IMR-90 (cell line): ENCODE results near the gene PDHA2. TPM values are rescaled to one million over a fixed set of nuclear protein-coding genes. Genes with fewer than 3 reads are reported as not detected.
"Not testable (repeated sequence)": the region's sequence is repeated elsewhere in the genome, so short reads cannot be mapped to it uniquely, and the experiment has no call there.

Source experiments
- ATAC-seq: fragments of 200-7000 bp; cut with Tn5 transposase; 2 replicates; pipeline ENCODE4 v1.9.1; 2020; ENCODE audit warnings: low read depth, mild to moderate bottlenecking, moderate library complexity
- BruUV-seq: library from RNA; stranded (reverse); fragments of 400-500 nt; replicated peaks from 2 replicates; lab custom pipeline; 2021; lab: Mats Ljungman, UMichigan
- CTCF ChIA-PET: fragments of 300-600 bp; formaldehyde crosslinking; extraction: SDS; loops from one replicate; lab custom pipeline; 2021; ENCODE audit warnings: antibody characterized with exemption; lab: Yijun Ruan, JAX
- POLR2A ChIA-PET: fragments of 300-600 bp; sonication (Branson Sonifier 250); formaldehyde crosslinking; loops from one replicate; lab custom pipeline; 2022; ENCODE audit warnings: antibody characterized with exemption; ENCODE audit not compliant: unreplicated experiment; lab: Charles Lee
- DNase-seq: peaks from one replicate; pipeline ENCODE4 v3.0.0; 2013
- H2AFZ ChIP-seq: replicated peaks from 2 replicates; pipeline ENCODE3; 2013; ENCODE audit warnings: low read length, mild to moderate bottlenecking; ENCODE audit not compliant: poor library complexity
- H2AK5ac ChIP-seq: 2 replicates; pipeline ENCODE4 v1.6.1; 2013; ENCODE audit warnings: low read depth, low read length, inconsistent platforms
- H2AK9ac ChIP-seq: replicated peaks from 2 replicates; pipeline ENCODE3; 2013; ENCODE audit warnings: mild to moderate bottlenecking, low read depth, low read length, moderate library complexity; ENCODE audit not compliant: poor library complexity
- H2BK120ac ChIP-seq: 2 replicates; pipeline ENCODE4 v1.6.1; 2013; ENCODE audit warnings: low read depth, low read length, inconsistent platforms
- H2BK15ac ChIP-seq: 3 replicates; pipeline ENCODE4 v1.6.1; 2013; ENCODE audit warnings: low read depth, low read length, inconsistent platforms
- H2BK20ac ChIP-seq: 2 replicates; pipeline ENCODE4 v1.6.1; 2013; ENCODE audit warnings: low read depth, mild to moderate bottlenecking, inconsistent platforms, low read length, moderate library complexity
- H2BK5ac ChIP-seq: 2 replicates; pipeline ENCODE4 v1.6.1; 2013; ENCODE audit warnings: mild to moderate bottlenecking, low read depth, low read length, inconsistent platforms; ENCODE audit not compliant: poor library complexity, severe bottlenecking
- H3K14ac ChIP-seq: replicated peaks from 2 replicates; pipeline ENCODE4 v1.6.1; 2013; ENCODE audit warnings: low read depth, low read length, inconsistent platforms
- H3K18ac ChIP-seq: 2 replicates; pipeline ENCODE4 v1.6.1; 2013; ENCODE audit warnings: low read depth, low read length, control low read depth
- H3K23ac ChIP-seq: 2 replicates; pipeline ENCODE4 v1.6.1; 2013; ENCODE audit warnings: low read depth, low read length, inconsistent platforms
- H3K27ac ChIP-seq: 2 replicates; pipeline ENCODE4 v1.5.1; 2013; ENCODE audit warnings: mild to moderate bottlenecking, control low read depth, low read length; ENCODE audit not compliant: insufficient read depth
- H3K27me3 ChIP-seq: 2 replicates; pipeline ENCODE4 v1.6.1; 2013; ENCODE audit warnings: low read length; ENCODE audit not compliant: control insufficient read depth, insufficient read depth
- H3K36me3 ChIP-seq: 2 replicates; pipeline ENCODE4 v1.6.1; 2013; ENCODE audit warnings: low read length, mixed read lengths; ENCODE audit not compliant: control insufficient read depth, insufficient read depth
- H3K4ac ChIP-seq: 2 replicates; pipeline ENCODE4 v1.6.1; 2013; ENCODE audit warnings: low read depth, low read length, inconsistent platforms
- H3K4me1 ChIP-seq: 2 replicates; pipeline ENCODE4 v1.6.1; 2013; ENCODE audit warnings: low read length, mixed read lengths; ENCODE audit not compliant: control insufficient read depth, insufficient read depth
- H3K4me2 ChIP-seq: 2 replicates; pipeline ENCODE4 v1.6.1; 2013; ENCODE audit warnings: low read depth, mild to moderate bottlenecking, control low read depth, low read length, moderate library complexity
- H3K4me3 ChIP-seq: 2 replicates; pipeline ENCODE4 v1.5.1; 2013; ENCODE audit warnings: low read depth, mild to moderate bottlenecking, control low read depth, low read length, moderate library complexity; ENCODE audit not compliant: insufficient read depth
- H3K56ac ChIP-seq: 2 replicates; pipeline ENCODE4 v1.6.1; 2013; ENCODE audit warnings: low read length, inconsistent platforms; ENCODE audit not compliant: insufficient read depth; ENCODE audit errors: extremely low read depth
- H3K79me1 ChIP-seq, 2 experiments: 2 replicates each; pipeline ENCODE4 v1.6.1; 2013; ENCODE audit warnings: low read length in 2 of 2, inconsistent platforms in 1 of 2, low read depth in 1 of 2
- H3K9ac ChIP-seq: 2 replicates; pipeline ENCODE4 v1.6.1; 2013; ENCODE audit warnings: low read depth, low read length, control low read depth
- H3K9me1 ChIP-seq: 2 replicates; pipeline ENCODE4 v1.6.1; 2013; ENCODE audit warnings: low read length, inconsistent platforms; ENCODE audit not compliant: insufficient read depth
- H3K9me3 ChIP-seq: 2 replicates; pipeline ENCODE4 v1.6.1; 2013; ENCODE audit warnings: low read length; ENCODE audit not compliant: control insufficient read depth, insufficient read depth
- H4K20me1 ChIP-seq: 2 replicates; pipeline ENCODE4 v1.6.1; 2013; ENCODE audit warnings: low read length, inconsistent platforms; ENCODE audit not compliant: insufficient read depth
- H4K5ac ChIP-seq: 2 replicates; pipeline ENCODE4 v1.6.1; 2013; ENCODE audit warnings: mild to moderate bottlenecking, low read depth, low read length, control low read depth
- H4K8ac ChIP-seq, 2 experiments: 2 replicates each; pipeline ENCODE4 v1.6.1; 2013; ENCODE audit warnings: low read depth in 2 of 2, low read length in 2 of 2, control low read depth in 1 of 2, inconsistent platforms in 1 of 2
- H4K91ac ChIP-seq: 2 replicates; pipeline ENCODE4 v1.6.1; 2013; ENCODE audit warnings: low read depth, low read length, inconsistent platforms; ENCODE audit not compliant: insufficient read depth
- CEBPB ChIP-seq: IDR thresholded peaks from 2 replicates; pipeline ENCODE4 v1.6.1; 2012; ENCODE audit warnings: low read depth, low read length, improper control_type of control experiment
- NFE2L2 ChIP-seq: fragments of 150-350 bp; IDR thresholded peaks from 2 replicates; pipeline ENCODE4 v1.6.1; 2016; ENCODE audit warnings: low read depth, mild to moderate bottlenecking, low read length
- POLR2A ChIP-seq: IDR thresholded peaks from 2 replicates; pipeline ENCODE4 v1.6.1; 2012; ENCODE audit warnings: mild to moderate bottlenecking, low read depth, low read length
- RFX5 ChIP-seq: IDR thresholded peaks from 2 replicates; pipeline ENCODE4 v1.8.0; 2012; ENCODE audit warnings: low read depth, mild to moderate bottlenecking, low read length, moderate library complexity
- USF2 ChIP-seq: fragments of 150-350 bp; IDR thresholded peaks from 2 replicates; pipeline ENCODE4 v1.6.1; 2017; ENCODE audit warnings: mild to moderate bottlenecking, antibody characterized with exemption, low read length, low read depth
- WGBS, 2 experiments: methylation state at CpG; one replicate each; pipeline versions ENCODE4 v1.1.5 to v1.1.7; 2013; ENCODE audit warnings: missing lambda C conversion rate in 2 of 2; ENCODE audit not compliant: insufficient read length in 1 of 2; ENCODE audit errors: extremely low coverage in 2 of 2; 5-methylcytosine and 5-hydroxymethylcytosine counted together
- dilution Hi-C: fragments of 300-500 bp; cut with HindIII; formaldehyde crosslinking; loops from one replicate; pipeline ENCODE4 v1.14.3; 2018; ENCODE audit warnings: low sequenced_read_pairs; ENCODE audit not compliant: unreplicated experiment
- in situ Hi-C: fragments of 300-500 bp; cut with MboI; formaldehyde crosslinking; loops from 3 replicates; pipeline ENCODE4 v1.14.3; 2019; ENCODE audit warnings: low sequenced_read_pairs, inconsistent platforms, mixed read lengths
- intact Hi-C: fragments of 100-400 bp; cut with micrococcal nuclease; formaldehyde crosslinking; loops from 2 replicates; pipeline ENCODE4 v1.10.0; 2022
- polyA plus RNA-seq, 3 experiments: library from polyadenylated mRNA; depleted of rRNA; stranded (reverse); fragments of >200 nt; gene quantifications; 2 replicates each; pipeline ENCODE4 v1.2.3, GENCODE V29; 2012; ENCODE audit warnings: low replicate concordance in 1 of 3
- total RNA-seq: library from RNA; depleted of rRNA; stranded (reverse); fragments of >200 nt; gene quantifications from 2 replicates; pipeline ENCODE4 v1.2.3, GENCODE V29; 2012

Gene PDHA2
- total and polyA plus RNA-seq, 2 of the 4 experiments (the other 2 are of a cell fraction) = not detected

GRCh38 chr4:95867919-95868318, 28.0 kb downstream of the PDHA2 start:
- CTCF ChIA-PET = no interaction called here
- Histone ChIP-seq H3K18ac (no peak overlapping the region), H3K9me3 (peaks cover 7% of the 10 kb centered on the region), H3K27me3 (no peaks in the 10 kb centered on the region), H3K36me3 (no peaks in the 10 kb centered on the region), H4K8ac (no peak overlapping the region), H2BK120ac (no peak overlapping the region), H2BK20ac (no peak overlapping the region), H3K4me2 (no peak overlapping the region), H2BK15ac (no peak overlapping the region), H3K56ac (no peak overlapping the region), H3K9me1 (no peaks in the 10 kb centered on the region), H3K79me1 (no peaks in the 10 kb centered on the region), H2AK9ac (no peak overlapping the region), H2AFZ (no peak overlapping the region), H3K4me3 (no peak overlapping the region), H3K27ac (no peak overlapping the region), H4K91ac (no peak overlapping the region), H3K9ac (no peak overlapping the region), H2AK5ac (no peak overlapping the region), H3K4ac (no peak overlapping the region), H3K14ac (no peak overlapping the region), H4K20me1 (no peaks in the 10 kb centered on the region), H3K4me1 (no peaks in the 10 kb centered on the region), H3K23ac (no peak overlapping the region), H4K5ac (no peak overlapping the region), H2BK5ac (no peak overlapping the region)
- intact Hi-C loops = no loop called here
- no peak for TF ChIP-seq RFX5
- no peak for TF ChIP-seq CEBPB
- TF ChIP-seq POLR2A = no peak
- TF ChIP-seq NFE2L2 = no peak
- TF ChIP-seq USF2 = no peak
- ATAC-seq (no peak), DNase-seq (no peak)
- dilution Hi-C loops = no loop called here
- in situ Hi-C loops = no loop called here
- POLR2A ChIA-PET = no interaction called here
- BruUV-seq = no TSS peak

GRCh38 chr4:95869414-95869813, 29.5 kb downstream of the PDHA2 start:
- H2BK120ac ChIP-seq, H3K56ac ChIP-seq, H4K20me1 ChIP-seq, H3K9me3 ChIP-seq, H3K4me3 ChIP-seq, H3K4ac ChIP-seq, POLR2A ChIA-PET, ATAC-seq, H3K9me1 ChIP-seq, dilution Hi-C loops, H3K4me2 ChIP-seq, H2BK5ac ChIP-seq, H3K36me3 ChIP-seq, H2BK15ac ChIP-seq, H3K4me1 ChIP-seq, H2AK5ac ChIP-seq, H3K79me1 ChIP-seq, H4K5ac ChIP-seq, H4K8ac ChIP-seq, H2BK20ac ChIP-seq, H3K18ac ChIP-seq, in situ Hi-C loops, H3K27me3 ChIP-seq, H3K14ac ChIP-seq, H3K9ac ChIP-seq, H3K23ac ChIP-seq, DNase-seq, intact Hi-C loops, H3K27ac ChIP-seq, H2AK9ac ChIP-seq, H4K91ac ChIP-seq, BruUV-seq, CTCF ChIA-PET, H2AFZ ChIP-seq: not testable (repeated sequence)
- WGBS, 2 experiments = no CpG with 5 or more reads among the region's 1 CpG
